Endothelial cell of umbilical vein (primary cell): Measurements from ENCODE around the gene RNF148.

Experiments used
- EZH2 ChIP-seq: IDR thresholded peaks from 2 replicates; pipeline ENCODE4 v1.6.1; 2012; ENCODE audit warnings: borderline replicate concordance, low read depth, mild to moderate bottlenecking, moderate library complexity, low read length, inconsistent platforms; ENCODE audit not compliant: severe bottlenecking
- MYC ChIP-seq: IDR thresholded peaks from one replicate; pipeline ENCODE4 v1.6.1; 2011; ENCODE audit warnings: mild to moderate bottlenecking, low read depth, low read length
- POLR2A ChIP-seq: IDR thresholded peaks from 2 replicates; pipeline ENCODE4 v1.6.1; 2012; ENCODE audit warnings: low read depth, mild to moderate bottlenecking, control low read depth, low read length
- POLR2AphosphoS5 ChIP-seq: IDR thresholded peaks from 2 replicates; pipeline ENCODE4 v1.6.1; 2012; ENCODE audit warnings: low read depth, mild to moderate bottlenecking, control low read depth, low read length, moderate library complexity; ENCODE audit not compliant: insufficient read depth
- TF ChIP-seq, protein P1 (sequence below), 2 donors: IDR thresholded peaks; 1 replicate in 1 of 2; 2 replicates in 1 of 2; pipeline ENCODE4 v1.5.1; 2011; ENCODE audit warnings: low read length in 2 of 2, mild to moderate bottlenecking in 2 of 2, moderate library complexity in 2 of 2, control low read depth in 1 of 2, inconsistent platforms in 1 of 2, low read depth in 1 of 2; ENCODE audit not compliant: insufficient read depth in 1 of 2; ENCODE audit errors: extremely low read depth in 1 of 2

GRCh38 chr7:122727759-122728158 is 25.0 kb upstream of the RNF148 start:
- TF ChIP-seq MYC (no peak), EZH2 (no peak), POLR2AphosphoS5 (no peak), POLR2A (no peak)
- TF ChIP-seq, protein P1, sequence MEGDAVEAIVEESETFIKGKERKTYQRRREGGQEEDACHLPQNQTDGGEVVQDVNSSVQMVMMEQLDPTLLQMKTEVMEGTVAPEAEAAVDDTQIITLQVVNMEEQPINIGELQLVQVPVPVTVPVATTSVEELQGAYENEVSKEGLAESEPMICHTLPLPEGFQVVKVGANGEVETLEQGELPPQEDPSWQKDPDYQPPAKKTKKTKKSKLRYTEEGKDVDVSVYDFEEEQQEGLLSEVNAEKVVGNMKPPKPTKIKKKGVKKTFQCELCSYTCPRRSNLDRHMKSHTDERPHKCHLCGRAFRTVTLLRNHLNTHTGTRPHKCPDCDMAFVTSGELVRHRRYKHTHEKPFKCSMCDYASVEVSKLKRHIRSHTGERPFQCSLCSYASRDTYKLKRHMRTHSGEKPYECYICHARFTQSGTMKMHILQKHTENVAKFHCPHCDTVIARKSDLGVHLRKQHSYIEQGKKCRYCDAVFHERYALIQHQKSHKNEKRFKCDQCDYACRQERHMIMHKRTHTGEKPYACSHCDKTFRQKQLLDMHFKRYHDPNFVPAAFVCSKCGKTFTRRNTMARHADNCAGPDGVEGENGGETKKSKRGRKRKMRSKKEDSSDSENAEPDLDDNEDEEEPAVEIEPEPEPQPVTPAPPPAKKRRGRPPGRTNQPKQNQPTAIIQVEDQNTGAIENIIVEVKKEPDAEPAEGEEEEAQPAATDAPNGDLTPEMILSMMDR (IDR thresholded peaks at IDR 0.05; ENCODE audit: extremely low read depth in 1 of 2, insufficient read depth in 1 of 2, low read depth in 1 of 2, low read length in 2 of 2) = no peak
